Measurements from ENCODE around the gene GATA6.

DNA sequence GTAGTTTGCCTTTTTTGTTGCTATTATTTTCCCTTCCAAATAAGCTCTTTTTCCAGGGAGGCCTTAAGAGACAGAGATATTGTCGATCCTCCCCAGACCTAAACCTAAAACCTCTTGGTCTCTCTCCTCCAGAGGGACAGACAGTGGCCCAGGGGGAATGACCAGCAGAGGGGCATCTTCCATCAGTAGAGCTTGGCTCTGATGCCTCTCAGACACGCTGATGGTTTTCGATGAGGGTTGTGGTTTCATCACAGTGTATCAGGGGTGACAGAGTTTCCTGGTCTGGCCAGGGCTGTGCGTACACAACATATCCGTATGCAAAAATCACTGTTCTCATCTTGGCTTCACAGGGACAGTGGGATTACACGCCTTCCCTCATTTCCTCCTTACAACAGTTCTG, 68.6 kb downstream of the GATA6 start:
- TF ChIP-seq POLR2AphosphoS5 (IDR thresholded peaks at IDR 0.05; ENCODE audit: low read depth, low read length) (no peak), TAF1 (IDR thresholded peaks at IDR 0.05; ENCODE audit: borderline replicate concordance, insufficient read depth, low read length) (no peak), SIN3A (IDR thresholded peaks at IDR 0.05; ENCODE audit: borderline replicate concordance, insufficient read depth, low read length) (no peak)
- TF ChIP-seq, protein P1, sequence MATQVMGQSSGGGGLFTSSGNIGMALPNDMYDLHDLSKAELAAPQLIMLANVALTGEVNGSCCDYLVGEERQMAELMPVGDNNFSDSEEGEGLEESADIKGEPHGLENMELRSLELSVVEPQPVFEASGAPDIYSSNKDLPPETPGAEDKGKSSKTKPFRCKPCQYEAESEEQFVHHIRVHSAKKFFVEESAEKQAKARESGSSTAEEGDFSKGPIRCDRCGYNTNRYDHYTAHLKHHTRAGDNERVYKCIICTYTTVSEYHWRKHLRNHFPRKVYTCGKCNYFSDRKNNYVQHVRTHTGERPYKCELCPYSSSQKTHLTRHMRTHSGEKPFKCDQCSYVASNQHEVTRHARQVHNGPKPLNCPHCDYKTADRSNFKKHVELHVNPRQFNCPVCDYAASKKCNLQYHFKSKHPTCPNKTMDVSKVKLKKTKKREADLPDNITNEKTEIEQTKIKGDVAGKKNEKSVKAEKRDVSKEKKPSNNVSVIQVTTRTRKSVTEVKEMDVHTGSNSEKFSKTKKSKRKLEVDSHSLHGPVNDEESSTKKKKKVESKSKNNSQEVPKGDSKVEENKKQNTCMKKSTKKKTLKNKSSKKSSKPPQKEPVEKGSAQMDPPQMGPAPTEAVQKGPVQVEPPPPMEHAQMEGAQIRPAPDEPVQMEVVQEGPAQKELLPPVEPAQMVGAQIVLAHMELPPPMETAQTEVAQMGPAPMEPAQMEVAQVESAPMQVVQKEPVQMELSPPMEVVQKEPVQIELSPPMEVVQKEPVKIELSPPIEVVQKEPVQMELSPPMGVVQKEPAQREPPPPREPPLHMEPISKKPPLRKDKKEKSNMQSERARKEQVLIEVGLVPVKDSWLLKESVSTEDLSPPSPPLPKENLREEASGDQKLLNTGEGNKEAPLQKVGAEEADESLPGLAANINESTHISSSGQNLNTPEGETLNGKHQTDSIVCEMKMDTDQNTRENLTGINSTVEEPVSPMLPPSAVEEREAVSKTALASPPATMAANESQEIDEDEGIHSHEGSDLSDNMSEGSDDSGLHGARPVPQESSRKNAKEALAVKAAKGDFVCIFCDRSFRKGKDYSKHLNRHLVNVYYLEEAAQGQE (IDR thresholded peaks at IDR 0.05; ENCODE audit: insufficient read depth in 1 of 2, low read depth in 2 of 2, low read length in 2 of 2): no peak
